HG02938 (cell line): ENCODE results near the gene ADTRP.
"Not testable (repeated sequence)": the region's sequence is repeated elsewhere in the genome, so short reads cannot be mapped to it uniquely, and the experiment has no call there.

ENCODE experiments used
- ATAC-seq: cut with Tn5 transposase; IDR thresholded peaks from one replicate; pipeline ENCODE4 v1.9.1; 2021; ENCODE audit warnings: mild to moderate bottlenecking, moderate library complexity; ENCODE audit not compliant: unreplicated experiment

Gene ADTRP

DNA sequence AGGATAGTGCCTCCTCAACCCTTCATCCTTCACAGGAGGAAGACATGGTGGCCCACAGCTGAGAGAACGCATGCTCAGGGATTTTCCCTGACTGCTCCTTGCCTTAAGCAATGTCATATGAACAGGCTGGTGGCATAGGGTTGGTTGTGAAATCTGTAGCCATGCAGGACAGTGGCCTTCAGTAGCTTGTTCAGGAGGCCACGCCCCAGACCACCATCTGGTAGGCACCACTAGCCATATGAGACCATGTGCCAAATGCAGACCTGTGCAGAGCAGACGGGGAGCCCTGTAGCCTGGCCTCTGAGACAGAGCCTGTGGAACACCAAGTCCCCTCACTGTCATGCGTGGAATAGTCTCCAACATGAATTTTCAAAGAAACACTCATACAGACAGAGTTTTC, 76.5 kb downstream of the ADTRP start:
- no peak for ATAC-seq

DNA sequence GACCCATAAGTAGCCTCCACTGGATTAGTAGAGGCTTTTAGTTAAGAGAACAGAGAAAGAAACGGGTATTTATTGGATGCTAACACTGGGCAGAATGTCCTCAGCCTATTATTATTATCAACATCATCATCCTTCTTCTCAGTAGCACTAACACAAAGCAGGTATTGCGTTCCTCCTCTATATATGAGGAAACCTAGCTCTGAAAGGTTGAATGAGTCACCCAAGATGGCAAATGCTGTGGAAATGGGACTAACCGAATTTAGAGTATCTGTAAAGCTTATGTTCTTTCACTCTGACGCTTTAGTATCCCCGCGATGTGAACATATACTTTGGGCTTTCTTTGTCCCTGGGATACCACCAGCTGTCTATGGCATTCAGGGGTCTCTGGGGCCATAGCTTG, 77.0 kb downstream of the ADTRP start:
- no peak for ATAC-seq

DNA sequence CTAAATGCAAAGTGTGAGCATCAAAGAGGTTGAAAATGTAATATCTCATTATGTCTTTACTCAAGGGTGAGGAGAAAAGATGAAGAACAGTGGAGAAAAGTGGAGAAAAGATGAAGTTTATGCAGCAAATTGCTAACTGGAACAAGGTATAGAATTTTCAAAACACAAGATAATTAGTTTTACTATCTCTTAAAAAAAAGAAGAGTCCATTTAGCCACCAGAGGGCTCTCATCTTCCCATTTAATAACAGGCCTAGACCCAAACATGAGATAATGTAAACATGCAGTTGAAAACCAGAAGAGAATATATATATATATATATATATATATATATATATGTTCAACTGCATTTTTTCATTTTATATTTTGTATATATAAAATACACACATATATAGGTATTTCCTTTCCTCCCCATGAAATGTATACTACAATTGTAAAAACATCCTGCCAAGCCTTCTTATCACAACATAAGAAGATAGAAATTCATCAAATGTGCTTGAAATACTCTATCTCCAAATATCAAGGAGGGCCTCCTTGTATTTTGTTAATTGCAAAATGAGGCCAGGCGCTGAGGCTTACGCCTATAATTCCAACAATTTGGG, 78.4 kb downstream of the ADTRP start:
- no peak for ATAC-seq

DNA sequence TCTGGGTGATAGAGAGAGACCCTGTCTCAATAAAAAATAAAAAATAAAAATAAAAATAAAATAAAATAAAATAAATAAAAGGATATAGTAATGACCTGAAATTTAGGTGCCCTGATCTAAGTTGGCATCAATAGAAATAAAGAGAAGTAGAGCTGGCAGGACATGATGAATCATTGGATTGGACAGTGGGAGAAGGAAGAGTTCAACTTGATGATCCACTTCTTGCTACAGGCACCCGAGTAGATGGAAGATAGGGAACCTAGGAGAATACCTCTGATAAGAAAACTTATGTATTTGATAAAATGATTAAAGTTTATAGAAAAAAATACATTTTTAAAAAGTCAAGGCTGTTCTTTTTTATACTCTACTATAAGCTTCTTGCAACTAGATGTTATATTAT, 79.0 kb downstream of the ADTRP start:
- no peak for ATAC-seq

DNA sequence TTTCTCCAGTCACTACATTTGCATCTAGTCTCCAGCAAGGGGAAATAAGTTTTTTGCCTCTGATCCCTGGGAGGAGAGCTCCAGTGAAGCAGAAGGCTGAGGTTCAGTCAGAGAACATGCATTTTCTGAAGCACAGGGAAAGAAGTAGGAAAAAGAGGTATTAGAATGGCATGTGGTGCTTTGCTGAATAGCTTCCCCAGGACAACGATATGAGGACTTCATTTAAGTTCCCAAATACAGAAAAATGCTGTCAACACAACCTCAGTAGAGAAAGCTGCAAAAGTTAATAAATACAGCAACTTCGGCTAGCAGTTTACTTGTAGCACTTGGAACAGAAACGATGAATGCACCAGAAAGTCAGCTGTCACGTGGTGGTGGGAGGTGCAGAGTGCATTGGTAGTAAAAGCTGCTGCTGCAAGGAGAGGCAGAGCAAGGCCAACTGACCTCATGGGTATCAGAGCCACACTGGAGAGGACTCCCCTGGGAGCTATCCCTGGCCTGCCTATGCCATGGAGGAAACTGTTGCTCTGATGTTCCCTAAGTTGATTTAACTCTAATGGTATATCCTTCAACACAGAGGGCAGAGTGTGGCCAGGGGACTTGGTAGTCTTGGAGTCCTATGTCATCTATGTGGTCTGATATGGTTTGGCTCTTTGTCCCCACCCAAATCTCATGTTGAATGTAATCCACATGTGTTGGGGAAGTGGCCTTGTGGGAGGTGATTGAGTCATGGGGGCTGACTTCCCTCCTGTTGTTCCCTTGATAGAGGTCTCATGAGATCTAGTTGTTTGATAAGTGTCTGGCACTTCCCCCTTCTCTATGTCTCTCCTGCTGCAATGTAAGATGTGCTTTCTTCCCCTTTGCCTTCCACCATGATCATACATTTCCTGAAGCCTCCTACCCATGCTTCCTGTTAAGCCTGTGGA, 85.9 kb downstream of the ADTRP start:
- no peak for ATAC-seq

DNA sequence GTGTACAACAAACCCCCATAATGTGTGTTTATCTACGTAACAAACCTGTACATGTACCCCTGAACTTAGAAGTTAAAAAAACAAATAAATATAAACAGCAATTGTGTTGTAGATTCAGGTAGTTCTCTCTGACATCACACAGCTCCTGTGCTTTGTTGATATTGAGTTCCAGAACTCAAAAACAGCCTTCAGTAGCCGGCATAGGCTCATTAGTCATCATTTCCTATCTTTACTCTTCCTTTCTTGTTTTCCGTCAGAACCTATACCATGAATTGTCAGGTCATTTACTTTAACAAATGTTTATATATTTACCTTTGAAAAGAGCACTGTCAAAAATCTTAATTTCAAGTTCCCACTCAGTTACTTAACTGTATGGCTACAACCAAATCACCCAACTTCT, 88.8 kb downstream of the ADTRP start:
- no peak for ATAC-seq

DNA sequence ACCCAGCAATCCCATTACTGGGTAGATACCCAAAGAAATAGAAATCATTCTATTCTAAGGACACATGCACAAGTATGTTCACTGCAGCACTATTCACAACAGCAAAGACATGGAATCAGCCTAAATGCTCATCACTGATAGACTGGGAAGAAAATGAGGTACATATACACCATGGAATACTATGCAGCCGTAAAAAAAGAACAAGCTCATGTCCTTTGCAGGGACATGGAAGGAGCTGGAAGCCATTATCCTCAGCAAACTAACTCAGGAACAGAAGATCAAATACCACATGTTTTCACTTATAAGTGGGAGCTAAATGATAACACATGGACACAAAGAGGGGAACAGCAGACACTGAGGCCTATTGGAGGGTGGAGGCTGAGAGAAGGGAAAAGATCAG, 89.2 kb downstream of the ADTRP start:
- not testable (repeated sequence) for ATAC-seq

DNA sequence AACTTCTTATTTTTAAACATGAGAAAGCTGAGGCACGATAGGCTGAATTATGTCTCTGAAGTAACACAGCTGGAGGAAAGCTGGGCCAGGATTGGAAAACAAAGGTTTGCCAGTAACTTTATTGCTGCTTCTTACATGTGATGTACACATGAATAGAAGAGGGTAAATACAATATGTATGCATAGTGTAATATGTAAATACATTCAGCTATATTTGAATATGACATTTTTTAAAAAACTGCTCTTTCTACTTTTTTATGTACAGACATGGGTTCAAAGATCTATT, 90.2 kb downstream of the ADTRP start:
- no peak for ATAC-seq

DNA sequence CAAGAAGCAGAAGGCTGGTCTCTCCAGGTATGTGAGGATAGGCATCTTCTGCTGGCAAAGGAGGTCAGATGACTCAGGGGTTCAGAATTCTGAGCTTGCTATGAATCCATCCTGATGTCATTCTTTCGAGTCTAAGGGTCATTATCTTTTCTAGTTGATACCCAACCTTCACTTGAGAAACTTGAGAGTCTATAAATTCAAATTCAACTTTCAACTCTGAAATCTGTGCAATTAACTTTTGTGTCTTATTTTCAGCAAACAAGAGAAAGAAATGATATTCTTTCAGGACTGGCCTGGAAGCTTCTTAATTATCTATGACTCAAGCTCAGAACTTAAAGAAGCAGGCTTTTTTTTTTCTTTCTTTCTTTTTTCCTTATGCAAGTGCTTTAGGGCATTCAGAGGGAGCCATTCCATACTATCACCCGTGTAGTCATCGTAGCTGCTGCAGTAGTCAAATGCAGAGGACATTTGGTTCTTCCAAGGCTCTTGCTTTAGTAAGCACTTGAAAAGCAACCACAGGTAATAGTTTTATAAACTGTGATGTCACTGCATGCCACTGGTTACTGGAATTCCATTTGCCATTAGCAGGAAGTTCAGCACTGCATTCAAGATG, 93.0 kb downstream of the ADTRP start:
- ATAC-seq = no peak

DNA sequence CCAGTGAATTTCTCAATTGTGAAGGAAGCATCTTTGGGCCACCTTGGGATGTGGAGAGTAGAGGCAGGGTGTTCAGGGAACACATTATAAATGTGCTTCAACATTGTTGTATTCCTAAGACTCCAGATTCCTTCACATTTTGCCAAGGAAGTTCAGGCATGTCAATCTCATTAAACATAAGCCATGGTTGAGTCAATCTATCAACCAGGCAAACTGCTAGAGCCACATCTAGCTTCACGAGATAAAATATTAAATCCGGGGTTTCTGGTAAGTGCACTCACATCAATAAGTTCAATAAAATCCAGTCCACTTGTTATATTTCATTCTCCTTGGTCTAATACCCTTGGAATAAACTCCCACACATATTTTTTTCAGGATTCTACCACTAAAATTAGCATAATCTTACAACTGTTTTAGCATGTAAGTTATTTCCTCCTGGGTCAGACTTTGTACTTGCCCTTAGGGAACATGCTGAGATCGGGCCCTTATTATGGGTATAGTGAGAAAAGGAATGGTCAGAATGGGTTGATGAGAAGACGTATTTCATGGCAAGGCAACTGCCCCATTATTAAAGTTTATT, 93.6 kb downstream of the ADTRP start:
- ATAC-seq = no peak

DNA sequence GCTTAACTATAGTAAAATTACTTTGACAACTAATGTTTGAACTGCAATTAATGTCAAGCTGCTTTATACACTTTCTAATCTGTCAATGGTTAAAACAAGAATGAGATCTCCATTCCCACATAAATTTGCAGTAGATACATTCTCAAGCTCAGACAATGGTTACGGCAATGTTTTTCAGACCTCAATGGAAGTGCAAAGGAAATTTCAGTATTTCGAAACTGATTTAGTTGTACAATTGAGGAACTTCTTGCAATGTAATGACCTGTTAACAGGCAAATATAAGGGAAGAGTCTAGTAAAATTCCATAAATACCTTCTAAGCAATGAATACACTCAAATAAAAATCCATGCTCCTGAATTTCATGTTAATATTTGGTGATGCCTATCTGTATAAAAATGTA, 94.7 kb downstream of the ADTRP start:
- ATAC-seq = no peak

DNA sequence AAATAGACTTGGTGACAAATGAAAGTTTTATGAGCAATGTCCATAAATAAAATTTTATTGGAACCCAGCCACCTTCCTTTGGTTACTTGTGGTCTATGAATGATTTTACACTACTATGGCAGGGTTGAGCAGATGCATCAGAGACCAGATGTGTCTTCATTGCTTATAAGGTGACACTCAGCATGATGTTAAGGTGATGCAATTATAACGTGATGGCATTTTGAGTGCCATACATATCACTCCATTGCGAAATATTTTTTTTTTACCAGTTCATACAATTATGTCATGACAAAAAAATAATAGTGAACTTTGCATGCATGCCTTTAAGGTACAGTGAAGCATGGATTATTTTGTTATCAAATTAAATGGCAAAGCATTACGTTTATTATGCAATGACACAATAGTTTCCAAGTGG, 96.0 kb downstream of the ADTRP start:
- ATAC-seq = no peak

DNA sequence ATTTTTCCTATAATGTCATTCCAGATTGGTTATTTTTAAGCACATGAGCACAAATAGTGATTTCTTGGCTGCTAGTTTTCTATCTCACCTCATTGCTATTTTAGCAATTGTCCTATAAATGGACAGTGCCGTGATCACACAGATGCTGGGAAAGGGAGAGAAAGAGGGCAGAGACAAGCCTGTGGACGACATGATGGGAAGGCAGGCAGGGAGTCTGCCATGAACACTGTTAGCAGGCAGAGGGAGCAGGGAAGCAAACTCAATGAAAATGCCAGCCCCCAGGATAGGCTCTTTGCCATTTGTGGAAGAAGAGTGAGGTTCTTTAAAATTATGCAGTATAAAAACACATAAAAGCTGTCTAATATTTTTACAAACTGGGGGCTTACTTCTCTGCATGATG, 96.8 kb downstream of the ADTRP start:
- ATAC-seq = no peak

DNA sequence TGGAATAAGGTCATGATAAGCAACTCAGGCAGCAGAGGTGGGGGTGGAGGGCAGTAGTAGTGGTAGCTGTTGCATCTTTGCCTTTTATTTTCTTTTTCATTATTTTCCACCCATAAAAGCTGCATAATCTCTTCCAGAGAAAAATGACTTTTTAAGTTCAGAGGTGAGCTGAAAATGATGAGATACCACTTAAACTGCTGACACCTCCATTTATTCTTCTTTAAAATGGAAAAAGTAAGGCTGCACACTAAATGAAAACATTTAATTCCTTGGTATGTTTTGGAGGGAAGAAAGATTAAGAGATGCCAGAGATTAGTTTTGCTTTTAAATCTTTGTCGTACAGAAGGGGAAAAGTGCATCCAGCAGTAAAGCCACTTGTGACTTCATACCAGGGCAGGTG, 97.2 kb downstream of the ADTRP start:
- ATAC-seq = no peak

DNA sequence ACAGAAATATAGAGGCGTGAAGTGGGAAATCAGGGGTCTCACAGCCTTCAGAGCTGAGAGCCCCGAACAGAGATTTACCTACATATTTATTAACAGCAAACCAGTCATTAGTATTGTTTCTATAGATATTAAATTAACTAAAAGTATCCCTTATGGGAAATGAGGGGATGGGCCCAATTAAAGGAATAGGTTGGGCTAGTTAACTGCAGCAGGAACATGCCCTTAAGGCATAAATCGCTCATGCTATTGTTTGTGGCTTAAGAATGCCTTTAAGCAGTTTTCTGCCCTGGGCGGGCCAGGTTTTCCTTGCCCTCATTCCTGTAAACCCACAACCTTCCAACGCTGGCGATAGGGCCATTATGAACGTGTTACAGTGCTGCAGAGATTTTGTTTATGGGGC, 98.1 kb downstream of the ADTRP start:
- not testable (repeated sequence) for ATAC-seq

DNA sequence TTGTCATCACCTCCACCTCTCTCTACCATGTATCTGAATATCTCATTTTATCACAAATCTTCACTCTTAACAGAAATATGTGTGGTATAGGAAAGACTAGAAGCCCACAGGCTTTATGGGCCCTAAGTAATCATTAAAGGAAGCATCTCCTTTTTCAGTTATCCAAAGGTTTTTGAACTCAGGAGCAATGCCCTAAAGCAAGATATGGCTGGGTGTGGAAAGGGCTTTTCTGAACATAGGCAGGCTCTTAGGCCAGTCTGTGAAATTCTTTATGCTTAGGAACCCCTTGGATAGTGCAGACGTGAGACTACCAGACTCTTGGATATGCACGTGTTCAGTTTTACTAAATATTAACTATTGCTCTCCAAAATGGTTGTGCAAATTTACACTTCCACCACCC, 99.5 kb downstream of the ADTRP start:
- no peak for ATAC-seq

DNA sequence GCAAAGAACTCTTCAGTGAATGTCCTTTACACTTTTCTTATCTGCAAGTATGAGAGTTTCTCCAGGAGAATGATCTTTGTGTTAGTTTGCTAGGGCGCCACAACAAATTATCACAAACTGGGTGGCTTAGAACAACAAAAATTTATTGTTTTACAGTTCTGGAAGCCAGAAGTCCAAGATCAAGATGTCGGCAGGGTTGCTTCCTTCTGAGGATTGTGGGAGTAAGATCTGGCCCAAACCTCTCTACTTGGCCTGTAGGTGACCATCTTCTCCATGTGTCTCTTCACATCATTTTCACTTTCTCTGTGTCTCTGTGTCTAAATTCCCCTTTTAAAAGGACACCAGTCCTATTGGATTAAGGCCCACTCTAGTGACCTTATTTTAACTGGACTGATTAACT, 103.0 kb downstream of the ADTRP start:
- no peak for ATAC-seq

DNA sequence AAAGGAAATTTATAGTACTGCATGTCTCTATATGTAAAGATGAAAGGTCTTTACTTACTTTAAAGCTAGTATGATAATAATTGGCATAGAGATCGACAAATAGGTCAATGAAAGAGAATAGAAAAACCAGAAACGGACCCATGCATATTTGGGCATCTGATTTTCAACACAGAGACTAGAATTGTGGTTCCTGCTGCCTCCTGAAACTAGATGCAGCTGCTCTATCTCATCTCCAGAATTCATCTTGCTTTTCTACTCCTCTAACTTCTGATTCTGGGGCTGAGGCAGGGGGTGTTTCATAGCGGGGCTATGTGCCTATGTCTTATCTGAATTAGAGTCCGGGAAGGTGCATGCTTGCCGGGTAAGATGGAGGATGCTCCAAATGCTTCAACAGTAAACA, 105.9 kb downstream of the ADTRP start:
- no peak for ATAC-seq

DNA sequence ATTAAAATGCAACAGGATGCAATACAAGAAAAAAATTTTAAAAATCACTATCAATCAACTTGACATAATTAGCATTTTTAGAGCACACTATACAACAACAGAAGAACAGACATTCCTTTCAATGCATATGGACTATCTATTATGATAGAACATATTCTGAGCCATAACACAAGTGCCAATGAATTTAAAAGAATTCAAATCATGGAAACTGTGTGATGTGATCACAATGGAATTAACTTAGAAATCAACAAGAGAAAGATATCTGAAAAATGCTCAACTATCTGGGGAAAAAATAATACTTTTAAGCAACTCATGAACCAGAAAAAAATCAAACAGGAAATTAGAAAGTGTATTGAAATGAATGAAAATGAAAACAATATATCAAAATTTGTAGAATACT, 106.3 kb downstream of the ADTRP start:
- no peak for ATAC-seq

DNA sequence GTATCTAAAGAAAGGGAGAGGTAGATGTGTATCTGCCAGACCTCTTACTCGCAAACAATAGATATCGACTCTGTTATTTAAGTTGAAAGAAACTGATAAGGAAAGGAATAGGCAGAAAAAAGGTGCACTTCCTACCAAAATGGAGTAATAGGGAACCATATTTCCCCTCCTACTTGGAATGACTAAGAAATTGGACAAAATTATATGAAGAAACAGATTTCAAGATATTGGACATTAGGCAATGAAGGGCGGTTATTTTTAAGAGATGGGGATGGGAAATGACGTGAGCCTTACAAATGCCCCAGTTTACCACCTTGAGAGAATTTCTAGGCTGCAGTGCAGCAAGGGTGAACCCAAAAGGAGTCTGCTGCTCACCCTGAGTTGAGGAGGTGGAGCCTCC, 108.9 kb downstream of the ADTRP start:
- ATAC-seq = no peak

DNA sequence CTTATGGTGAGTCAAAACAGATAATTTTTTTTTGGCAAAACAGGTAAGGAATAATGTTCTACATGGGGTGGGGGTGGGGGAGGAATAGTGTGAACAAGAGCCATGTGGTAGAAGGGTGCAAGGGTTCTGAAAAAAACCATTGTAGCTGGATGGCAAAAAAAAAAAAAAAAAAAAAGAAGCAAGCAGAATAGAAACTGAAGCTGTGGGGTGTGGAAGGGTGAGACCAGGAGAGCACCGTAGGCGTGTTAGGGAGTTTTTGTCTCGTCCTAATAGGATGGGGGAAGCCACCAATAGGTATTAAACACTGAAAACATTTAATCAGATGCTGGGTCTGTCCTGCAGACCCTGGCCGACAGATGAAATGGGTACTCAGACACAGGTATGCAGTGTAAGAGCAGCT, 110.1 kb downstream of the ADTRP start:
- ATAC-seq = no peak

DNA sequence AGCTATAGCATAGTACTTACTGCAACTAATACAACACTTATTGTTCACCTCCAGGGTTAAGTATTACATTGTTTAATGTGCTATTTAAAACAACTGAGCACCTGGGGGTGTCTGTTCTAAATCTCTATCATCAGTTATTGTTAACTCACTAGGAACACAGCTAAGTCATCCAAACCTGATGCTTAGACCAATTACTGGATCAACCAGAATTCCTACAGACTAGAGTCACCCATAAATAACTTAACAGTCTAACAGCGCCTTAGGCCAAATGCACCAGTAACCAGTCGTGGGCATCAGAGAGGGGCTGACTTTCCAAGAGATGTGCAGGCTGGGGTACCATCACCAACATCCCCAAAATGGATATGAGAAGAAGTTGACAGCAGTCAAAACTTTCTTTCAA, 110.7 kb downstream of the ADTRP start:
- no peak for ATAC-seq
